Liver (tissue), 3 donors: ENCODE data around the gene PRSS56.

ENCODE experiments used
- CTCF ChIP-seq: fragments of 150-350 bp; IDR thresholded peaks from 2 replicates; pipeline ENCODE4 v1.5.1; 2017; ENCODE audit warnings: improper control_type of control experiment, low read depth, low read length; ENCODE audit not compliant: missing input control
- JUND ChIP-seq, 2 donors: IDR thresholded peaks; 2 replicates each; pipeline ENCODE4 v1.6.1; 2016; ENCODE audit warnings: antibody characterized with exemption in 2 of 2
- REST ChIP-seq: IDR thresholded peaks from 2 replicates; pipeline ENCODE4 v1.6.1; 2016; ENCODE audit warnings: antibody characterized with exemption, mild to moderate bottlenecking
- TAF1 ChIP-seq: conservative IDR thresholded peaks from 2 replicates; pipeline ENCODE4 v1.6.1; 2016; ENCODE audit warnings: antibody characterized with exemption, mild to moderate bottlenecking
- donor health status: healthy.
- donor health status: healthy.

GRCh38 chr2:232490221-232491138 lies 29.7 kb upstream of the PRSS56 start:
- TF ChIP-seq CTCF: no peak
- no peak for TF ChIP-seq JUND (IDR thresholded peaks at IDR 0.05)
- TF ChIP-seq TAF1: no peak
- no peak for TF ChIP-seq REST
